ENCODE results near the gene KLK1. TPM values are rescaled to one million over a fixed set of nuclear protein-coding genes. Genes with fewer than 3 reads are reported as not detected.

The KLK1 gene
- total RNA-seq, 1 donor from 2014 or later = not detected

- no peak for DNase-seq (ENCODE audit: low spot score in 2 of 2)
- no peak overlapping the region for H3K27ac ChIP-seq
- no peaks in the 10 kb centered on the region for H3K4me1 ChIP-seq
- TF ChIP-seq, protein P1, sequence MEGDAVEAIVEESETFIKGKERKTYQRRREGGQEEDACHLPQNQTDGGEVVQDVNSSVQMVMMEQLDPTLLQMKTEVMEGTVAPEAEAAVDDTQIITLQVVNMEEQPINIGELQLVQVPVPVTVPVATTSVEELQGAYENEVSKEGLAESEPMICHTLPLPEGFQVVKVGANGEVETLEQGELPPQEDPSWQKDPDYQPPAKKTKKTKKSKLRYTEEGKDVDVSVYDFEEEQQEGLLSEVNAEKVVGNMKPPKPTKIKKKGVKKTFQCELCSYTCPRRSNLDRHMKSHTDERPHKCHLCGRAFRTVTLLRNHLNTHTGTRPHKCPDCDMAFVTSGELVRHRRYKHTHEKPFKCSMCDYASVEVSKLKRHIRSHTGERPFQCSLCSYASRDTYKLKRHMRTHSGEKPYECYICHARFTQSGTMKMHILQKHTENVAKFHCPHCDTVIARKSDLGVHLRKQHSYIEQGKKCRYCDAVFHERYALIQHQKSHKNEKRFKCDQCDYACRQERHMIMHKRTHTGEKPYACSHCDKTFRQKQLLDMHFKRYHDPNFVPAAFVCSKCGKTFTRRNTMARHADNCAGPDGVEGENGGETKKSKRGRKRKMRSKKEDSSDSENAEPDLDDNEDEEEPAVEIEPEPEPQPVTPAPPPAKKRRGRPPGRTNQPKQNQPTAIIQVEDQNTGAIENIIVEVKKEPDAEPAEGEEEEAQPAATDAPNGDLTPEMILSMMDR (IDR thresholded peaks at IDR 0.05) = no peak
- no peaks in the 10 kb centered on the region for H3K27me3 ChIP-seq
- intact Hi-C loops (cut with DNase I) = no loop called here
- H3K36me3 ChIP-seq = no peaks in the 10 kb centered on the region
- H3K9me3 ChIP-seq = peaks cover 0 to 7% of the 10 kb centered on the region in 2 donors
- H3K4me3 ChIP-seq = no peak overlapping the region
Measured at GRCh38 chr19:50842130-50842529, 18.5 kb upstream of the KLK1 start.

GRCh38 chr19:50839712-50840655 is 16.4 kb upstream of the KLK1 start:
- Histone ChIP-seq H3K27ac (no peak overlapping the region), H3K4me3 (no peak overlapping the region), H3K27me3 (no peaks in the 10 kb centered on the region), H3K9me3 (peaks cover 0 to 7% of the 10 kb centered on the region in 2 donors), H3K36me3 (no peaks in the 10 kb centered on the region), H3K4me1 (no peaks in the 10 kb centered on the region)
- TF ChIP-seq, protein P1 (IDR thresholded peaks at IDR 0.05) = no peak
- intact Hi-C loops (cut with DNase I) = no loop called here
- DNase-seq (ENCODE audit: low spot score in 2 of 2) = no peak

- no peak for DNase-seq (ENCODE audit: low spot score in 2 of 2)
- Histone ChIP-seq H3K4me3 (no peak overlapping the region), H3K27me3 (no peaks in the 10 kb centered on the region), H3K36me3 (no peaks in the 10 kb centered on the region), H3K27ac (no peak overlapping the region), H3K4me1 (no peaks in the 10 kb centered on the region), H3K9me3 (no peaks in the 10 kb centered on the region)
- intact Hi-C loops (cut with DNase I) = no loop called here
- TF ChIP-seq, protein P1 (IDR thresholded peaks at IDR 0.05) = no peak
Measured at GRCh38 chr19:50838239-50838638, 14.7 kb upstream of the KLK1 start.

GRCh38 chr19:50837300-50837699 is 13.7 kb upstream of the KLK1 start:
- H3K4me1 ChIP-seq = no peaks in the 10 kb centered on the region
- intact Hi-C loops (cut with DNase I) = no loop called here
- DNase-seq (ENCODE audit: low spot score in 2 of 2) = no peak
- H3K27ac ChIP-seq = no peak overlapping the region
- no peaks in the 10 kb centered on the region for H3K9me3 ChIP-seq
- H3K27me3 ChIP-seq = no peaks in the 10 kb centered on the region
- no peaks in the 10 kb centered on the region for H3K36me3 ChIP-seq
- H3K4me3 ChIP-seq = no peak overlapping the region
- TF ChIP-seq, protein P1 (IDR thresholded peaks at IDR 0.05) = no peak

- Histone ChIP-seq H3K27me3 (no peaks in the 10 kb centered on the region), H3K36me3 (no peaks in the 10 kb centered on the region), H3K4me1 (no peaks in the 10 kb centered on the region), H3K4me3 (no peak overlapping the region), H3K9me3 (no peaks in the 10 kb centered on the region), H3K27ac (no peak overlapping the region)
- TF ChIP-seq, protein P1 (IDR thresholded peaks at IDR 0.05) = no peak
- DNase-seq (ENCODE audit: low spot score in 2 of 2) = no peak
- intact Hi-C loops (cut with DNase I) = no loop called here
Measured at GRCh38 chr19:50836543-50837195, 13.1 kb upstream of the KLK1 start.
